NCI-H526 (cell line): ENCODE results near the gene CTCF.

Source experiments
- DNase-seq, 2 experiments: peaks; one replicate each; lab custom pipeline; 2025; lab: John Stamatoyannopoulos, UW

Gene CTCF

GRCh38 chr16:67666032-67666551 lies 103.8 kb downstream of the CTCF start:
- DNase-seq, result peak in 1 of 2 experiments; percentile 44

- DNase-seq, result peak; percentile 39 to 84
These were observed 104.5 kb downstream of the CTCF start, which contains the start of the genes C16orf86 and ENKD1 for GRCh38 chr16:67666559-67667452. TSS of gene C16orf86 (plus strand) at chr16:67666814. CDS start at chr16:67666971, 157 bp downstream. TSS of gene ENKD1 (minus strand) at chr16:67666750. CDS start at chr16:67666442, 308 bp downstream.

- DNase-seq, result no peak
These were observed 105.1 kb downstream of the CTCF start for GRCh38 chr16:67667453-67667816.

- peak; percentile 86 to 93 for DNase-seq
These were observed 105.6 kb downstream of the CTCF start for GRCh38 chr16:67667817-67668494.

GRCh38 chr16:67668495-67669157 lies 106.3 kb downstream of the CTCF start:
- no peak for DNase-seq

GRCh38 chr16:67669499-67670101 lies 107.3 kb downstream of the CTCF start:
- no peak for DNase-seq

GRCh38 chr16:67672306-67672705 lies 110.0 kb downstream of the CTCF start:
- no peak for DNase-seq

- peak; percentile 40 to 72 for DNase-seq
These were observed 110.7 kb downstream of the CTCF start for GRCh38 chr16:67672739-67673662.

GRCh38 chr16:67673712-67674580 lies 111.6 kb downstream of the CTCF start:
- DNase-seq, result no peak

GRCh38 chr16:67674851-67675578 lies 112.7 kb downstream of the CTCF start:
- DNase-seq, result peak in 1 of 2 experiments; percentile 13

- DNase-seq, result no peak
These were observed 113.2 kb downstream of the CTCF start for GRCh38 chr16:67675579-67675935.

- DNase-seq, result no peak
These were observed 113.7 kb downstream of the CTCF start for GRCh38 chr16:67675999-67676398.

- DNase-seq, result no peak
These were observed 114.2 kb downstream of the CTCF start for GRCh38 chr16:67676516-67676915.

GRCh38 chr16:67676939-67677338 lies 114.6 kb downstream of the CTCF start:
- DNase-seq, result no peak

- DNase-seq, result no peak
These were observed 115.4 kb downstream of the CTCF start for GRCh38 chr16:67677712-67678111.

GRCh38 chr16:67678354-67679023 lies 116.2 kb downstream of the CTCF start:
- peak; percentile 64 to 78 for DNase-seq

GRCh38 chr16:67679935-67680897 lies 117.9 kb downstream of the CTCF start:
- DNase-seq, result no peak
